Coronary artery (tissue), 2 donors: ENCODE results near the gene SLC25A47.
"Not testable (repeated sequence)": the region's sequence is repeated elsewhere in the genome, so short reads cannot be mapped to it uniquely, and the experiment has no call there.

Experiments used
- DNase-seq: peaks from one replicate; pipeline ENCODE4 v3.0.0-alpha.2; 2017; ENCODE audit warnings: low spot score
- H3K27ac ChIP-seq, 2 donors: fragments of 200-600 bp; sonication (generic); one replicate each; pipeline ENCODE4 v1.5.1; 2016 to 2019
- H3K4me3 ChIP-seq: fragments of 200-600 bp; sonication (generic); 2 replicates; pipeline ENCODE4 v1.5.1; 2016; ENCODE audit warnings: mild to moderate bottlenecking, moderate library complexity
- TF ChIP-seq, protein P1 (sequence below): fragments of 200-600 bp; sonication (generic); IDR thresholded peaks from one replicate; pipeline ENCODE4 v1.5.1; 2019; ENCODE audit warnings: antibody characterized with exemption

The SLC25A47 gene

DNA sequence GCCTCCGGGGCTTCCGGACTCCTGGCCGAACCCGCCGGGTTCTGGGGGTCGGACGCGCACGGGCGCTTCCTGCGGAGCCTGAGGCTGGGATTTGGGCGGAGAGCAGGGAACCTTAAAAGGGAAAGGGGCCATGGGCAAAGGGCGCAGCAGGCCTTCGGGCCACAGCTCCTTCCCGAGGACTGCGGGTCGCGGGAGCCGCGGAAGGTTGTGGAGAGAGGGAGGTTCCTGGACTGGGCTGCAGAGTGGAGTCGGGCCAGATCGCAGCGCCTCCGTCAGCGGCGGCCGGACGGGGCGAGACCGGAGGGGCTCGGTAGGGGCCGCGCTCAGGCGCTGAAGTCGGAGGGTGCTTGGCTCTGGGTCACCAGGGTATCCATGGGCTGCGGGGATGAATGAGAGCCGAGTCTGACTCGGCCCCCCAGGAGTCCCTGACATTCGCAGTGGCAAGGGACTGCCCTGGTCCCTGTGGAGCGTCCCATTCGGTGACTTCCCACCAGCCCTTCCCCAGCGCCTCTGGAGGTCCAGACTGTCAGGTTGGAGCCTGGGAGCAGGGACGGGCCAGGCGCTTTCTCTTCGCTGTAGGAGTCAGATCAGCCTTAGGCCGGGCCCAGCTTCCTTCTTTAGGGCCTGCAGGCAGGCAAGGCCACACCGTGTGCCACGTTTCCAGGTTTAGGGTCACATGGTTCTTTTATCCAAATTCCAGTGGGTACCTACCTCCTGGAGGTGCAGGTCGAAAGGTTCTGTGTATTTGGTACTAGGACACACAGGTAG is 16.0 kb upstream of the SLC25A47 start:
- TF ChIP-seq, protein P1, sequence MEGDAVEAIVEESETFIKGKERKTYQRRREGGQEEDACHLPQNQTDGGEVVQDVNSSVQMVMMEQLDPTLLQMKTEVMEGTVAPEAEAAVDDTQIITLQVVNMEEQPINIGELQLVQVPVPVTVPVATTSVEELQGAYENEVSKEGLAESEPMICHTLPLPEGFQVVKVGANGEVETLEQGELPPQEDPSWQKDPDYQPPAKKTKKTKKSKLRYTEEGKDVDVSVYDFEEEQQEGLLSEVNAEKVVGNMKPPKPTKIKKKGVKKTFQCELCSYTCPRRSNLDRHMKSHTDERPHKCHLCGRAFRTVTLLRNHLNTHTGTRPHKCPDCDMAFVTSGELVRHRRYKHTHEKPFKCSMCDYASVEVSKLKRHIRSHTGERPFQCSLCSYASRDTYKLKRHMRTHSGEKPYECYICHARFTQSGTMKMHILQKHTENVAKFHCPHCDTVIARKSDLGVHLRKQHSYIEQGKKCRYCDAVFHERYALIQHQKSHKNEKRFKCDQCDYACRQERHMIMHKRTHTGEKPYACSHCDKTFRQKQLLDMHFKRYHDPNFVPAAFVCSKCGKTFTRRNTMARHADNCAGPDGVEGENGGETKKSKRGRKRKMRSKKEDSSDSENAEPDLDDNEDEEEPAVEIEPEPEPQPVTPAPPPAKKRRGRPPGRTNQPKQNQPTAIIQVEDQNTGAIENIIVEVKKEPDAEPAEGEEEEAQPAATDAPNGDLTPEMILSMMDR = no peak
- Histone ChIP-seq H3K27ac (peak overlapping the region; percentile 68 to 88), H3K4me3 (peak overlapping the region; percentile 99)
- DNase-seq = no peak

DNA sequence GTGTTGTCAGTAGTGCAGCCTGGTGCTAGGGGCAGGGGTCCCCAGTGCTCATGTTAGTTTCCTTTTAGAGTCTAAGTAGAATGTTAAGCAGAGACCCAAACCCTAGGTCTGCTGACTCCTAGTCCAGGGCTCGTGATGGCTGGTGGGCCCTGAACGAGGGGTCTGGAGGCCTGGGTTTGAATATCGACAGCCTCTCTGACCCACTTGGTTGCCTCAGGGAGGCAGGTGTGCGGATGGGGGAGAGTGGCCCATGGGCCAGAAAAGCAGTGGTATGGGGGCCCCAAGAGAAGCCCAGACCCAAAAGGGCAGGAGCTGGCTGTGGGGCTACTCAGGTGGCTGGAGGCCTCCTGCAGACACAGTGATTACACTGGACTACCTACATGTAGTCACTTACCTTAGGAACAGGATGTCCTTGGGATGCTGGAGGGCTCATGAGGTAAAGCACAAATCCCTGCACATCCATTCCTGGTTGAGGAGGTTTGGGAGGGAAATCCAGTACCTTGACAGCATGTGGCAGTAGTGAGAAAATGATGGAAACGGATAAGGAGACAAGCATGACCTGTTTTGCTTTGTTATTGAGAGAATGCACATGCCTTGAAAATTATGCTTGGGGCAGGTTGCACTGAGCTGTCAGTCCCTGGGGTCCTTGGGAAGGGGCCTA is 15.2 kb upstream of the SLC25A47 start:
- H3K4me3 ChIP-seq = peak overlapping the region; percentile 99
- TF ChIP-seq, protein P1 = no peak
- H3K27ac ChIP-seq = no peak overlapping the region
- no peak for DNase-seq

DNA sequence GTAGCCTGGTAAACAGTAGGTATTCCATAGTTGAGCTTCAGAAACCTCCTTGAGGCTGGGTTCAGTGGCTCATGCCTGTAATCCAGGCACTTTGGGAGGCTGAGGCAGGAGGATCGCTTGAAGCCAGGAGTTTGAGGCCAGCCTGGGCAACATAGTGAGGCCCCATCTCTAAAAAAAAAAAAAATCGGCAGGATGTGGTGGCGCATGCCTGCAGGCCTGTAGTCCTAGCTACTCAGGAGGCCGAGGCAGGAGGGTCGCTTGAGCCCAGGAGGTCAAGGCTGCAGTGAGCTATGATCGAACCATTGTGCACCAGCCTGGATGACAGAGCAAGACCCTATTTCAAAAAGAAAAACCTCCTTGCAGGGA is 14.7 kb upstream of the SLC25A47 start:
- not testable (repeated sequence) for H3K4me3 ChIP-seq, DNase-seq
- H3K27ac ChIP-seq = peak overlapping the region in 1 of 2 donors; percentile 65

DNA sequence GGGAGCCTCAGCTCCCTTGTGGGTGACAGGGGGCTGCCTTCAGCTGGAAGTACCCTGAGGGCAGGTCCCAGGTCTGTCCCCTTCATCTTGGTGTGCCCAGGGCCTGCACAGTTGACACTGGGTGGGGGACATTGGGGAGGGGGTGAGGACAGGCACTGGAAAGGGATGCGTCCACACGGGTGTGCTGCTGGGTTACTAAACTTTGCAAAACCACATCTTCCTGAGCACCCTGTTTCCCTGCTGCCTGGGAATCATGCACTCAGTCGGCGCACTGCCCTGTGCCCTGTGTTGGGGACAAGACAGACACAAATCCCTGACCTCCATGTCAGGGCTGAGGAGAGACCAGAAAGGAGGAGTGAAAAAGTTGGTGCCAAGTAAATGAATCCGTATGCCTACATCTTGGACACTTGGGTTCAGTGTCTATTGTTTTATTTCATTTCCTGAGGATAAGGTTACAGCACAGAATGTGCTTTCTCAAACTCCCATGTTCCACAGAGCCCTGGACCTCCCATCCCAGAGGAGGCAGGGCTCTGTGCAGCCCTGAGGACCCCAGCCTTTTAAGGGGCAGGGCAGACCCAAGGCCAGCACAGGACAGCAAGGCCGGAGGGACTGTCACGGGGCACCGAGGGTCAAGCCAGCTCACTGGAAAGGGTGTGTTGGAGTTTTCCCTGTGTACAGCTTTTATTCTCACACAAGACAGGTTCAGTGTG is 14.0 kb upstream of the SLC25A47 start:
- Histone ChIP-seq H3K4me3 (no peak overlapping the region), H3K27ac (peak overlapping the region in 1 of 2 donors; percentile 65)
- DNase-seq = no peak
- TF ChIP-seq, protein P1 = no peak

DNA sequence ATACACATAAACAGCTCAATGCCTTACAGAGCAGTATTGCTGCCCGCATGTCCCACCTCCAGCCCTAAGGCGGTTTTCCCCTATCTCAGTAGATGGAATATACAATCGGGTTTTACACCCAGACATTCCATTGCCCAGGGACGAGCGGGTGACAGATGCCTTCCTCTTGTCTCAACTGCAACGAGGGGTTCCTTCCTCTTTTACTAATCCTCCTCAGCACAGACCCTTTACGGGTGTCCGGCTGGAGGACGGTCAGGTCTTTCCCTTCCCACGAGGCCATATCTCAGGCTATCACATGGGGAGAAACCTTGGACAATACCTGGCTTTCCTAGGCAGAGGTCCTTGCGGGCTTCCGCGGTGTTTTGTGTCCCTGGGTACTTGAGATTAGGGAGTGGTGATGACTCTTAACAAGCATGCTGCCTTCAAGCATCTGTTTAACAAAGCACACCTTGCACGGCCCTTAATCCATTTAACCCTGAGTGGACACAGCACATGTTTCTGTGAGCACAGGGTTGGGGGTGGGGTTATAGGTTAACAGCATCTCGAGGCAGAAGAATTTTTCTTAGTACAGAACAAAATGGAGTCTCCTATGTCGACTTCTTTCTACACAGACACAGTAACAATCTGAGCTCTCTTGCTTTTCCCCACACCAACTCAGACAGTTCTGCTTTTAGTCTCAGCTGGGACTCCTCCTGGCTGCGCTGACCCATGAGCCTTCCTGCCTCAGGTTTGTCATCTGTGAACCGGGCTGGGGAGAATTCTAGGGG is 10.8 kb upstream of the SLC25A47 start:
- H3K27ac ChIP-seq, DNase-seq, H3K4me3 ChIP-seq: not testable (repeated sequence)

DNA sequence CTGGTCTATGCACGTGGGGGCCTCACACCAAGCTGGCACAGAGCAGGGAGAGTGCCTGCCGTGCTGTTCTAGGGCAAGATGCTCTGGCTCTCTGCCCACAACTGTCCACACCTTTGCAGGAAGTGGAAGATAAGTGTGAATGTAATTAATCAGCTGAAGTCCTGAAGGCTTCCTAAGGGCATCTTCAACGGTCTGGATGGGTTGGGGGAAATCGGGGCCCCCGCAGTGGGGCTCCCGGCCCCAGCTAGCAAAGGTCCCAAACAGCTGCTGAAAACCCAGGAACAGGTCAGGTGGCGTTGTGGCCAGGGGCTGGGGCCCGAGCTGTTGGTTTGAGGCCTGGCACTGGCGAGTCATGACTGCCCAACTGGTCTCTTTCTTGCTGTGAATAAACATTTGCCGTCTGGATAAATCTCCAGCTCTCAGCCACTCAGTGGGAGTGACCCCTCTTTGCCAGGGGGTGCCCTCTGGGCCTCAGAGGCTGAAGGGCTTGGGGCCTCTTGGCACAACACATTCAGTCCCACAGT is 10.2 kb upstream of the SLC25A47 start:
- no peak for DNase-seq
- TF ChIP-seq, protein P1 = no peak
- no peak overlapping the region for H3K4me3 ChIP-seq
- no peak overlapping the region for H3K27ac ChIP-seq

DNA sequence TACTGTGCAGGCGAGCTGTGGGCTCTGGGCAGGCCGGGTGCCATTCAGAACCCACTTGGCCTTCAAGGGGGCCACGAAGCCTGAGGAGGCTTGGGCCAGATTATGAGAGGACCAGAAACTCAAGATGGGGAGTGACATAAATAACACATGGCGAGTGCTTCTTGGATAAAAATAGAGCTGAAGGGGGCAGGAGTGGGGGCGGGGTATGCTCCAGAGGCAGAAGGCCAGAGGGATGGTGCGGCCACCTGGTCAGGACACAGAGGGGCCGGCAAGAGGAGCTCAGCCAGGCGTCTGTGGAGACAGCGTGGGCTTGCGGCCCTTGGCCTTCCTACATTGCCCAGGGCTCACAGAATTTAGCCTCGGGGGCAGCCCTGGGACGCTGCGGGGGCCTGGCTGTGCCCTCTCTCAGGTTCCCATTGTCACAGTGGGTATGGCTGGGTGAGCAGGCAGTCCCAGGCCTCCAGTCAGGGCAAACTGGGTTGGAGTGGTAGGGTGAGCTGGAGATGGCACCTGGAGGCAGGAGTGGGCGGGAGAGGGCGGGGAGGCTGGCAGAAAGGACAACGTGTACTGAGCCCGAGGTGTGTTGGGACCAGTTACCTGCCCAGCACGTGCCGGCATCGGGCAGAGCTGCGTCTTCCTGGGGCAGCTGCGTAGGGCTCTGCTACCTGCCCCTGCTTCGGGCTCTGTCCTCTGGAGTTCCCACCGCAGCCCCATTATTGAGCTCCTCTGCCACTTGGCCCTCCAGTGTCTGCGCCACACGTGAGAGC is 9.5 kb upstream of the SLC25A47 start:
- Histone ChIP-seq H3K4me3 (no peak overlapping the region), H3K27ac (no peak overlapping the region)
- DNase-seq = no peak
- TF ChIP-seq, protein P1 = no peak
